HG03066 (cell line): ENCODE results near the gene INAFM2.

Source experiments
- ATAC-seq: cut with Tn5 transposase; IDR thresholded peaks from one replicate; pipeline ENCODE4 v1.9.1; 2021; ENCODE audit warnings: low read depth; ENCODE audit not compliant: unreplicated experiment

Gene INAFM2

DNA sequence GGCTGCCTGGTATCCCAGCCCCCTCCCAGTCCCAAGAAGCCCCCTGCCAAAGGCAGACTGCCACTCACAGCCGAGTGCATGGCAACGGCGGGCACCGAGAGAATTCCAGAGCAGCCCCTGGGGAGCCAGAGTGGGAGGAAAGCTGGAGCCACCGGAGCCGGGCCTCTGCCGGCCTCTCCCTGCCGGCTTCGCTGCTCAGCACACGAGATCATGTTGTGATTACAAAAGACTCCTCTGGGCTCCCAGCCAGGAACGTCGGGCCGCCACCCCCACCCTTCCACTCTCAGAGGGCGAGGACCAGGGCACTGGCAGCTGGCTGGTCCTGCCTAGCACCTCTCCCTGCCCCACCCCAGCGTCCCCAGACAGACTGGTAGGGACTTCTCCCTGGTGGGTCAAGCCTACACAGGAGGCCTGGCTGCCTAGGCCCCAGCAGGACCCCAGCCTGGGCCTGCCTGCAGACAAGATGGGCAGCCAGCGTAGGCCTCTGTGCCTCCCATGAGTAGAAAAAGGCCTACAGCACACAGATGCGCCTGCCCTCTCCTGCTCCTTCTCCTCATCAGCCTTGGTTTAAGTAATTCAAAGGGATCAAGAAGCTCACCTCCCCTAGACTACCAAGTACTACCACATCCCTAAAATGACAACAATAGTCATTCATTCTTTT is 17.4 kb downstream of the INAFM2 start, which contains the start of gene CCDC9B:
Gene CCDC9B, minus strand, starts transcription at position 200 of the 661 bp plus-strand sequence. Its CDS starts 120 bp downstream, at position 80.
- no peak for ATAC-seq

DNA sequence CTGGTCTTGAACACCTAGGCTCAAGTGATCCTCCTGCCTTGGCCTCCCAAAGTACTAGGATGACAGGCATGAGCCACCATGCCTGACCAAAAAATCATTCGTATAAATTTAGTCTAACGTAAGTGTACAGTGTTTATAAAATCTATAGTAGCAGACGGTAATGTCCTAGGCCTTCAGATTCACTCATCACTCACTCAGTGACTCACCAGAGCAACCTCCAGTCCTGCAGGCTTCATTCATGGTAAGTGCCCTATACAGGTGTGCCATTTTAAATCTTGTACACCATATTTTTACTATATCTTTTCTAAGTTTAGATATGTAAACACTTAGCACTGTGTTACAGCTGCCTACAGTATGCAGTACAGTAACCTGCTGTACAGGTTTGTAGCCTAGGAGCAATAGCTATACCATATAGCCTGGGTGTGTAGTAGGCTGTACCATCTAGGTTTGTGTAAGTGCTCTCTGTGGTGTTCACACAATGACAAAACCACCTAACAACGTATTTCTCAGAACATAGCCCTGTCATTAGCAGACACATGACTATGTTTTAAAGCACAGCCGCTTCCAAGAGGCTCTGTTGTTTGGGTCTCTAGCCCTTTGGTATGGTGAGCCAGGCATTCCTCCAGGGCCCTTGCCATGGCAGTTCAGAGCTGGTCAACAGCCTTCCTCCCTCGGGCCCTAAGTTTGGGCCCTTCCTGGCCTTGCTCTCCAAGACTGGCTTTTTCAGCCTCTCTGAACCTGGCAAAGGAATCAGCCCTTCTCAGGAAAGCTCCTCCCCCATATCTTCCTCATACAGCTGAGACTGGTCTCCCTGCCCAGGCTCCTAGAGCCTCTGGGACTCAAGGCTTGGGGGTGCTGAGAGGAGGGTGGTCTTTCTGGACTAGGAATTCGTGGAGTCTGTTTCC is 19.2 kb downstream of the INAFM2 start:
- no peak for ATAC-seq

DNA sequence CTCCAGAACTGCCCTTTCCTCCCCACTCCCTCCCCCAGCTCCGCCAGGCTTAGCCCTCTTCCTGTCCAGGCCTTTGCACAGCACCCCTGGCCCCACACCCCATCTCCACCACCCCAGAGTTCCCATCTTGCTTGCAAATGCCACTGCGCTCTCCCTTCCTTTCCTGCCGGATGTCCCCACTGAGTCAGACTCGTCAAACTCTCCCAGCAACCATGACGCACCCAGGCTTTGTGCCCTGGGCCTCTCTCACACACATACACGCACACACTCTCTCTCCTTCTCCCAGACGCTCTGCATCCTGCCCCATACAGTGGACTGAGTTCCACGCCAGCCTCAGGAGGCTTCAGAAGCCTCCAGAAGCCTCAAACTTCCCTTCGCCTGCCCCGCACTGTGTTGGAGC is 20.0 kb downstream of the INAFM2 start:
- ATAC-seq, result no peak

DNA sequence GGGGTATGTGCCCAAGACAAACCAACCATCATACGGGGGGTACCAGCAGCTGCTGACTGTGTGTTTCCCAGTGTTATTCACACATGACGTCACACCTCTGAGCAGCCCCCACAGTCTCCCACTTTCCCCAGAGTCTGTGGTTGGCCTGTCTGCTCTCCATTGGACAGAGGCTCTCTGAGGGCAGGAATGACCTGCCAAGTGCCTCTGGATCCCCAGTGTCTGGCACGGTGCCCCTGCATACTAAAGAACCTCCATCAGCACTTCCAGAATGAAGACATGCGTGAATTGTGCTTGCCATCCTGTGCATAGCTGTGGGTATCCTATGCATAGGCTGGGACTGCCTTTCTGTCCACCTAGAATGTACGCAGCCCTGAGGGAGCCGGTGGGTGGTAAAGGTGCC is 20.7 kb downstream of the INAFM2 start:
- ATAC-seq, result no peak

DNA sequence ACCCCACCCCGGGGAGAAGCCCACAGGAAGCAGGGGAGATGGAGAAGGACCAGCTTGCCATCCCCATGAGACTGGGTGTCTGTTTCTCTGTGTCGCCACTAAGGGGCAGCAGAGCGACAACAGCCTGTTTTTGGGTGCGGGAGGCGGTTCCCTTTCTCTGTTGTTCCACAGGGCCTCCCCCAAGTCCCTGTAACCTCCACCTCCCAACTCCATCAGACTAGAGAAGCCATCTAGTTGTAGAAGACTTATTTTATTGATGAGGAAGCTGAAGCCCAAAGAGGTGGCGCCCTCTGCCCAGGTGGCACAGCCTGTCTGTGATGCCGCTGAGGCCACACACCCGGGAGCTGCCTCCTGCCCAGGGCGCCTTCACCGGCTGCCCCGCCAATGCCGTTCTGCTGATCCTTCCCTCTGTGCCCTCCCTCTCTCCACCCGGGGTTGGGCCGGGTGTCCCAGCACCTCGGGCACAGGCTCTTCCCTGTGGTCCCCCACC is 21.2 kb downstream of the INAFM2 start:
- no peak for ATAC-seq

DNA sequence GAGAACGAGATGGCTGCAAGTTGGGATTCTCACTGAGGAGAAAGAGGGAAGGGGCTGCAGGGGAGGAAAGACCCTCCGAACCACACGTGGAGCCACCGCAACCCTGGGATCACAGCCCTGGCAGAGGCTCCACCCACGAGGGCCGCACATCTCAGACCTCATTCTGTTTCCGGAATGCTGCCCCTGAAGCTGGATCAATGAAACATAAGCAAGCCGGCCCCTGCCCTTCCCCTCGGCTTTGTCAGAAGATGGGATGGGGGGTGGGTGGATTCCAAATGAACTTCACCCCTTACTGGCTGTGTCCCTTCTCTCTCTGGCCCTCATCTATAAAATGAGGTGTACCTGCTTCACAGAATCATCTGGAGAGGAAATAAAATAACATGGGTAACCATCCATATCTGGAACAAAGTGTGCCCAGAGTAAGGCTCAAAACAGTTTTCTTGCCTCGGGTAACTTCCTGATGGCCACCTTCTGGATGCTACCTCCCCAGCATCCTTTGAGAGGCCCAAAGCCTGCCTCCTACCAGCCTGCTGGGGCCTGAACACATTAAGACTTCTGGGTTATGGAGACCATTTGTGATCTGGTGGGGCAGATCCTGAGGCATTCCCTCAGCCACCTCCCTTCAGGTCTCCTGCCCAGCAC is 21.9 kb downstream of the INAFM2 start:
- no peak for ATAC-seq

DNA sequence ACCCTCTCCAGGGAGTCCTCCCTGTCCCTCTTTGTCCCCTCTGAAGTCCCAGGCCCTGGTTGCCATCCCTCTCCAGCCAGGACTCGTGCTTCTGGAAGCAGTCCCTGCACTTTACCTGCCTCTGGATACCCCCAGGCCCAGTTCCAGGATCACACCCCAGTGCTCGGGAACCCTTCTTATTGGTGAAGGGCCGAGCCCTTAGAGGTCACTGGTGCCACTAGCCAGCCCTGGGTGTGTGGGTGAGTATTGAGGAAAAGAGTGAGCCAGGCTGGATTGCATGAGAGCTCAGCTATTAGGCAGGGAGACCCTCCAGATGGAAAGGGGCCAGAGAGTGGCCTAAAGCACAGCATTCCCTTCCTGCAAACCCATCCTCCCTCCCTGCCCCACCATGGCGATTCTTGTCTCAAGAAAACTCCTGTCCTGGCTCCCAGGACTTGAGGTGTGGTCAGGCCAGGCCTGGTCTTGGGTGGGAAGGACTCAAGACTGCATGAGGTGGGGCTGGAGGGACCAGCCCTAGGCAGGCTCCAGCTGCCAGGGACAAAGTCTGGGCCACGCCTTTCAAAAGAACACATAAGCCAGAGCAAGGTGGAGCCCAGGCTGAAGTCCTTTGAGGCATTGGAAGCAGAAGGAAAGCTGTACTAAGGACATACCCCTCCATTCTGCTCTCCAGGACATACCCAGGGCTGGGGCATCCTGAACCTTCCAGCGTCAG is 22.5 kb downstream of the INAFM2 start:
- no peak for ATAC-seq

DNA sequence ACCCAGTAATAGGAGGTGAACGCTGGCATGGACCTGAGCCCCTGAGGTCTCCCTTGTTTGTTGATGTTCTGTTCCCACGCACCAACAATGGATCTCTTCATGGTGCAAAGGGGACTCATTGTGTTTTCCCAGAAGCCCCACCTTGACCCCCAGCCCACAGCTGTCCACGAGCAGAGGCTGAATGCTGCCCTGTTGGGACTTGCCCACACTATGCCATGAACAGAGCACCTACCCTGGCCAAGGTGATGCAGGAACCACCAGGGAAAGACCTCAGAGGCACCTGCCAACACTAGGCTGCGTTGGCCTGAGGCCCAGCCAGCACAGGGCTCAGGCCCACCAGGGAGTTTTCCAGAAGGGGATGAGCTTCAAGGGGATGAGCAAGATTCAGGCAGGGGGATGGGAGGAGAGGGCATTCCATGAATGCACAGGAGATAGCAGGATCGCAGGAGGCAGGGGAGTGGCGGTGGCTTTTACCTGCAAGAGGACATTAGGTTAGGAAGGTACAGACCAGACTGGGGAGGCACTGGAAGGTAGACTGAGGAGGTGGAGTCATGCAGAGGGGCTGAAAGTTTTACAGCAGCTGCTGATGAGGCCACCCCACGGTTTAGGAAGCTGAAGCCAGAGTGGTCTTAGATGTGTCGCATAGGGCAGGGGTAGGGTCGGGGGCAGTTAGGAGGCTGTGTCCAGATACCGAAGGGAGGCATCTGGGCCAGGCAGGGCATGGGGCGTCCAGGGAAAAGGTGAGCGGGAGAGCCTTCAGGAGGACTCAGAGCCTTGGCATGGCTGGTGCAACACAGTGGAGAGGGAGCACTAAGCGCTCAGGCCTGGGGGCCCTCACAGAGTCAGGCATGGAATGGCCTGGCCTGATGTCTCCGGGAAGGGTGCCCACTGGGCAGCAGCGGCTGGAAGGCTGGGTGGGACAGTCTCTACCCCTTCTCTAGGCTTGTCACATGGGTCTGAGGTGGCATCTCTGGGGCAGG is 23.4 kb downstream of the INAFM2 start:
- no peak for ATAC-seq

DNA sequence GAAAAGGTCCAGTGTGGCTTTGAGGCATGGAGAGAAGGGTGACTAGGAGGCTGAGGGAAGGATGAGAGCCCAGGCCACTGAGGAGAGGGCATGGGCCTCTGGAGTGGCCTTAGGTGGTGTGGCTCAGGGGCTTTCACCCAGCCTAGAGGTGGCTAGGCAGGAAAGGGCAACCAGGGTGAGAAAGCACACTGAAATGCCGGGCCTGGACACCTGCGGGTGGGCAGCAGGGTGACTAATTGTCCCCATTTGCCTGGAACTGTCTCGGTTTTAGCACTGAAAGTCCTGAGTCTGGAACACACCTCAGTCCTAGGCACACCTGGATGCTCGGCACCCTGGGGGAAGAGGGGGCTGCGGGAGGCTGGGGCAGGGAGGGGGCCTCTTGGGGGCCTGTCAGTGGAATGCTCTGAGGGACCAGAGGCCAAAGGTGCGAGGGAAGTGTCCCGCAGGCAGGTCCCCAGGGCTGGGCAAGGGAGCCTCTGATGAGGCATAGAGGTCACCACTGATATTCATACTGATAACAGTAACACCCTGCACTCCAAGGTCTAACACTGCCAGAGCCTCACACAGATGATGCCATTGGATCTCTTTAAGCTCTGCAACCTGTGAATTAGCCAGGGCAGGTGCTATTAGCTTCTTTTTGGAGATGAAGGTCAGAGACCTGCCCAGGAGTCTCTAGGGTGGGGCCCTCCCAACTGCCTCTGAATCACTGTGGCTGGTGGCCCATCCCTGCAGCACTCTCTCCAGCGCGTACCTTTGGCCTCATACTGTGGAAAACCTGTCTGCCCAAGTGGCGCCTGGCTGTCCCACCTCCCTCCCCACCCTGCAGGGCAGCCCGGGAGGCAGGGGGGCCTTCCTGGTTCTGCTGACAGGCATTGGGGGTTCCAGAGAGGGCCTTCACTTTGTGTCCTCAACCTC is 24.3 kb downstream of the INAFM2 start:
- ATAC-seq, result no peak

DNA sequence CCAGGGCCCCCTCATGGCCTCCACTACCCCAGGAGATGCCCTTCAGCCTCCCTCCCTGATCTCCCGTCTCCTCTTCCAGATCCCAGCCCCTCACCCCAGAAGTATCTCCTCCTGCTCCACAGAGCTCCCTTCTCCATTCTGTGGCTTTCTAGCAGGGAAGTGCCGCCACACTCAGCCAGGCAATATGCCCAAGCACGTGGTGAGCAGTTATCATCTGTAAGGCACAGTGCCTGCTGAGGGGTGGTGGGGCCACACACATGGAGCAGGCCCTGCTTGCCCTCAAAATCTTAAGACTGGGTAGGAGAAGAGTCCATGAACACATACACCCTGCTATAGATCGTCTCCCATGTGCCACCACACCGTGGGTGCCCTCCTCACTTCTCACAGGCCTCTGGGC is 25.0 kb downstream of the INAFM2 start:
- no peak for ATAC-seq

DNA sequence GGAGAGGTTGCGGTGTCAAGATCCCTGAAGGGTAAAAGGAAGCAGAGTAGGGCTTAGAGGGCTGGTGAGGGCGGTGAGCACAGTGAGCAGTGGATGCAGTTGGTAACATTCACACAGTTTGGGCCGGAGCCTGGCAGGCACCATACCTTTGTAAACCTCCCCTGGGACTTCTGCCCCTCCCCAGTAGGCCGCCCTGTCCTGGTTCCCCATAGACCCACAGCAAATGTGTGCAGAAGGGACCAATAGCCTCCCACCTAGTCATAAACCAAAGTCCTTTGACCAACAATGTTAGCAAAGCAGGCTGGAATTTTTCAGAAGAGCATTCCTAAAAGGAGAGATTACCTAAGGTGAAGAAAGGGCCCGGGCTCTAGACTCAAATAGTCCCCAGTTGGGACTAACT is 25.7 kb downstream of the INAFM2 start:
- no peak for ATAC-seq

DNA sequence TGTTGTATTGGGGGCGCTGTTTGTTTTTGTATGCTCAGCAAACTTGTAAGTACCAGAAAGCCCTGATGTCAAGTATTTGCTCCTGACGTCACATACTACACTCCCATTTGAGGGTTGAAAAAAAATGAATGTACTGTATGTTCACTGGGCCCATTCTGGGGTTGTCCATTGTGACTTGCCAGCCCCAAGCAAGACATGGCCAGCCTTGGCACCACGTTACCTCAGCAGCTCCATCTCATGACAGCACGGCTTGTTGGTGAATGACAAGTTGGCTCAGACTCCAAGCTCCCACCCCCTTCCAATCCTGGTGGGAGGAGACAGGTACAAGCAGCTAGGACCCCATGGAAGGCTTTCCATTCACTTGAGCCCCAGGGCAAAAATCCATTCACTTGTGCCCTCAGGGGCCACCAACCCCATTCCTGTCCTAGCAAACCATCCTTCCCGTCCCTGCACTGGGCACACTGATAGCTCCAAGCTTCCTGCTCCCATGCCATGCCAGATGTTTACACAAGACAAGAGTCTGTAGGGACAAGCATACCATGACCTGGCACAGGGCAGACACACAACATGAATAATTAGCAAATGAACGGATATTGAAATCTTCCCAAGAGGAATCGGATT is 28.9 kb downstream of the INAFM2 start:
- ATAC-seq, result no peak

DNA sequence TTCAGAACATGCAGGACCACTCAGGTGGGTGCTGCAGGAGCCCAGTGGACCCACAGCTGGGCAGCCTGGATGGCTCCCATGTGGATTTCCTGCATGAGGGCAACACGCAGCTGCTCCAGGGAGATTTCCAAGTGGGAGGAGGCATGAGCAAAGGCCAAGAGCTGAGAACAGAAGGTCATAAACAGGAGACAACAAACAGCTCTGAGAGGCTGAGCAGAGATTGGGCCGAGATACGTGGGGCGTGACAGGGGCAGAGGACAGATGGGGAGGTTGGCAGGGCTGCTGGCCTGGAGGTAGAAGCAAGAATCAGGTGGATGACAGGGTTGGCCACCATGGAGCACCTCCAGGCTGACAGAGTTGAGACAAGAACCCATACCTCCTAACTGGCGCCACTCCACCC is 30.2 kb downstream of the INAFM2 start:
- ATAC-seq, result no peak

DNA sequence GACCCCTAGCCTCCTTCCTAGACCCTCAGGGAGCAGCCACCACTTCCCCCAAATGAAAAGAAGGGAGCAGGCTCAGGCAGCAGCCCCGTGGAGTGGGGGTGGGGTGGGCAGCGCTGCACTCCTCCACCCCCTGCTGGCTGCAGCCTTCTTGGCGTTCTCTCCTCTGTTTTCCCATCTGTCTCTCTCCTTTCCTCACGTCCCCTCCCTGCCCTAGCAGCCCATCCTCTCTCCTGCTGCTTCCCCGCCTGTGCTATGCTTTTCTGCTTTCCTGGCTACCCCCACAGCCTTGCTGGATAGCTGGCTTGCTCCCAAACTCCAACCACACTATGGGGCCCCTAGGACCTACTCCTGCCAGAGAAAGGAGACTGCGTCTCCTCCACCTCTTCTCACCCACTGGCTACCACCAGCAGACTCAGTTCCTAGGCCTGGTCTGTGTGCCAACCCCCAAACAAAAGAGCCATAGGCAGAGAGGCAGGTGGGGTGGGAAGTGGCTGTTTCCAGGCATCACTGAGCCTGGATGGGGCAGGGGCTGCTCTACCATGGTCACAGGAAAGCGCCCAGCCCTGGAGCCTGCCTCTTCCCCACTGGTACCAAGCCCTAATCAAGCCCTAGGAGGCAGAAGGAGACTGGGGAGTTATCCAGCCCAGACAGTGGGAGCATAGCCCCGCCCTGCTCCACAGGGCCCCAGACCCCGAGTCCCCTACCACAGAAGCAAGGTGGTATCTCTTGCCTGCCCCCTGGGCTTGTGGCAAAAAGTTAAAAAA is 31.1 kb downstream of the INAFM2 start:
- no peak for ATAC-seq

DNA sequence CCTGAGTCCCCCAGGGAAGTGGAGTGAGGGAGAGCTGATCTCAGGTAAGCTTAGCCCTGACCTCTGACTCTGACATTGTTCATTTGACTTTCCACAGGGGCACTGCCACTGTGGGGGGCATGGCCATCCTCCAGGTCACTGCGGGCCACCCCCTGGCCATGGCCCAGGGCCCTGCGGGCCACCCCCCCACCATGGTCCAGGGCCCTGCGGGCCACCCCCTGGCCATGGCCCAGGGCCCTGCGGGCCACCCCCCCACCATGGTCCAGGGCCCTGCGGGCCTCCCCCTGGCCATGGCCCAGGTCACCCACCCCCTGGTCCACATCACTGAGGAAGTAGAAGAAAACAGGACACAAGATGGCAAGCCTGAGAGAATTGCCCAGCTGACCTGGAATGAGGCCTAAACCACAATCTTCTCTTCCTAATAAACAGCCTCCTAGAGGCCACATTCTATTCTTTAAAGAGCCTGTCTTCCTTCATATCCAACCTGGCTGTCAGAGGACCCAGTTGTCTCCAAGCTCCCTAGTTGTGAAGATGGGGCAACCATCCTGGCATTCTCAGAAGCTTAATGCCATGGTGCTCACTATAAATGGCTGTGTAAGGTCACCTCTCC is 32.6 kb downstream of the INAFM2 start:
- no peak for ATAC-seq

DNA sequence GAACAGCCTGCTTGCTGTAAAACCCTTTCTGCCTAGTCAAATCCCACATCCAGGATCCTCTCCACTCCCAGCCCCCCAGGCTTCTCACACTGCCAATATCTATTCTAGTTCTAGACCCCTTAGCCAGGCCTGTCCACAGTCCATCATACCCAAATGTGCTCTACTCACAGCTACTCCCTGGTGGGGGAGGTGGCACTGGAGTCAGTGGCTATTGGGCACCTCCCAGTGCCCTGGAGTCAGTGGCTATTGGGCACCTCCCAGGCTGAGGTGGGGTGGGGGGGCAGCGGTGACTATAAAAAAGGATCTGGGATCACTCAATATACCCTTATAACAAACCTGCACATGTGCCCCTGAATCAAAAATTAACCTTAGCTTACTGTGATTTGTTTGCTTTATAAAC is 33.8 kb downstream of the INAFM2 start:
- ATAC-seq, result no peak
